HepG2 (cell line): ENCODE measurements around the gene TLR2. TPM values are rescaled to one million over a fixed set of nuclear protein-coding genes. Genes with fewer than 3 reads are reported as not detected.

ENCODE experiments used
- BHLHE40 ChIP-seq: IDR thresholded peaks from 2 replicates; pipeline ENCODE4 v1.6.1; 2011; ENCODE audit warnings: low read length, improper control_type of control experiment
- CBX5 ChIP-seq: sonication (generic); formaldehyde crosslinking; IDR thresholded peaks from 2 replicates; pipeline ENCODE4 v1.4.0; 2020; ENCODE audit warnings: missing genetic modification reagents, borderline replicate concordance
- FIP1L1 ChIP-seq: fragments of 200-400 bp; formaldehyde crosslinking; IDR thresholded peaks from 2 replicates; pipeline ENCODE4 v1.6.1; 2018; ENCODE audit warnings: low read depth, mild to moderate bottlenecking, low read length, moderate library complexity, borderline replicate concordance; ENCODE audit not compliant: insufficient read depth
- HNRNPH1 ChIP-seq: fragments of 200-400 bp; formaldehyde crosslinking; optimal IDR thresholded peaks from 2 replicates; pipeline ENCODE3; 2017; ENCODE audit warnings: mild to moderate bottlenecking, low read depth, low read length
- KDM6A ChIP-seq: IDR thresholded peaks from 2 replicates; pipeline ENCODE4 v1.6.1; 2016; ENCODE audit warnings: low read depth
- MAX ChIP-seq: IDR thresholded peaks from 2 replicates; pipeline ENCODE4 v1.6.1; 2012; ENCODE audit warnings: inconsistent platforms
- MEIS1 ChIP-seq: sonication (generic); formaldehyde crosslinking; IDR thresholded peaks from 2 replicates; pipeline ENCODE4 v1.9.0; 2021; ENCODE audit warnings: mild to moderate bottlenecking, missing genetic modification reagents, moderate library complexity, borderline replicate concordance
- MXI1 ChIP-seq: IDR thresholded peaks from 3 replicates; pipeline ENCODE4 v1.6.1; 2012; ENCODE audit warnings: low read depth, low read length, inconsistent platforms, borderline replicate concordance
- NCOR1 ChIP-seq: fragments of 200-600 bp; sonication (generic); IDR thresholded peaks from 2 replicates; pipeline ENCODE4 v1.7.0; 2017; ENCODE audit warnings: antibody characterized with exemption, low read length, borderline replicate concordance
- SALL1 ChIP-seq: sonication (generic); formaldehyde crosslinking; IDR thresholded peaks from 2 replicates; pipeline ENCODE4 v1.8.0; 2022; ENCODE audit warnings: mild to moderate bottlenecking, missing genetic modification reagents
- SAP130 ChIP-seq: IDR thresholded peaks from 2 replicates; pipeline ENCODE4 v1.6.1; 2016; ENCODE audit warnings: low read depth
- SP5 ChIP-seq: IDR thresholded peaks from 2 replicates; pipeline ENCODE4 v1.6.1; 2016; ENCODE audit warnings: low read depth, borderline replicate concordance
- XBP1 ChIP-seq: sonication (generic); formaldehyde crosslinking; IDR thresholded peaks from 2 replicates; pipeline ENCODE4 v1.5.0; 2020; ENCODE audit warnings: missing genetic modification reagents
- ZBTB3 ChIP-seq: sonication (generic); formaldehyde crosslinking; IDR thresholded peaks from 2 replicates; pipeline ENCODE4 v1.4.0; 2020; ENCODE audit warnings: low read depth, mild to moderate bottlenecking, moderate library complexity, missing genetic modification reagents, borderline replicate concordance
- ZFP82 ChIP-seq: sonication (generic); formaldehyde crosslinking; IDR thresholded peaks from 2 replicates; pipeline ENCODE4 v1.5.1; 2020; ENCODE audit warnings: mild to moderate bottlenecking, missing genetic modification reagents, borderline replicate concordance
- ZNF3 ChIP-seq: IDR thresholded peaks from 2 replicates; pipeline ENCODE4 v1.7.0; 2017; ENCODE audit warnings: inconsistent platforms
- ZNF367 ChIP-seq: sonication (generic); formaldehyde crosslinking; IDR thresholded peaks from 2 replicates; pipeline ENCODE4 v1.4.0; 2020; ENCODE audit warnings: missing genetic modification reagents, borderline replicate concordance
- ZNF569 ChIP-seq: sonication (generic); formaldehyde crosslinking; IDR thresholded peaks from 2 replicates; pipeline ENCODE4 v1.5.0; 2020; ENCODE audit warnings: mild to moderate bottlenecking, missing genetic modification reagents, moderate library complexity, borderline replicate concordance
- ZNF605 ChIP-seq: sonication (generic); formaldehyde crosslinking; IDR thresholded peaks from 2 replicates; pipeline ENCODE4 v1.8.0; 2022; ENCODE audit warnings: mild to moderate bottlenecking, missing genetic modification reagents
- ZNF687 ChIP-seq: sonication (generic); formaldehyde crosslinking; IDR thresholded peaks from 2 replicates; pipeline ENCODE4 v1.5.1; 2020; ENCODE audit warnings: mild to moderate bottlenecking, missing genetic modification reagents, moderate library complexity
- polyA plus RNA-seq, 8 experiments: library from polyadenylated mRNA; depleted of rRNA in 3 of 8; stranded (reverse) in 7 of 8; unstranded in 1 of 8; fragments of >200 nt; fragmentation: Illumina TruSeq in 4 of 8; extraction: Trizol in 4 of 8; gene quantifications; 2 replicates each; pipeline versions ENCODE4 v1.2.1 to v1.2.3, GENCODE V29; 2011 to 2016; ENCODE audit warnings: low read depth in 4 of 8, missing spikeins in 1 of 8, mixed read lengths in 1 of 8; ENCODE audit not compliant: insufficient read depth in 1 of 8
- total RNA-seq, 5 experiments: library from RNA; depleted of rRNA; stranded (reverse); fragments of >200 nt; fragmentation: Illumina TruSeq; extraction: Trizol; gene quantifications; 2 replicates each; pipeline ENCODE4 v1.2.3, GENCODE V29; 2016; ENCODE audit warnings: low read depth in 1 of 5
- TF ChIP-seq, protein P1 (sequence below), 2 experiments: sonication (generic) in 1 of 2; formaldehyde crosslinking in 1 of 2; IDR thresholded peaks; 2 replicates each; pipeline versions ENCODE4 v1.5.1 to v1.6.1; 2011 to 2020; ENCODE audit warnings: borderline replicate concordance in 1 of 2, low read depth in 1 of 2, low read length in 1 of 2, mild to moderate bottlenecking in 1 of 2, missing genetic modification reagents in 1 of 2, moderate library complexity in 1 of 2
- TF ChIP-seq, protein P2 (sequence below): IDR thresholded peaks from 2 replicates; pipeline ENCODE4 v1.6.1; 2016

TLR2 gene
- total and polyA plus RNA-seq, 2 of the 13 experiments (the other 11 are each of a cell fraction or from before 2014, with no cell fraction given): 0.63 to 0.73 TPM

GRCh38 chr4:153639833-153640802, 44.0 kb upstream of the TLR2 start (continued):
- TF ChIP-seq ZNF605 (CRISPR knock-in tag) (0 out of 2 replicates have a peak, but pooled peaks have one; percentile 47), ZFP82 (CRISPR knock-in tag) (no peak), ZNF687 (CRISPR knock-in tag) (peak; percentile 84), MAX (peak; percentile 89), CBX5 (CRISPR knock-in tag) (no peak), MXI1 (no peak), SAP130 (CRISPR knock-in tag) (peak; percentile 44; the same call in 1 of the 2 replicates), MEIS1 (CRISPR knock-in tag) (no peak), NCOR1 (no peak), XBP1 (CRISPR knock-in tag) (no peak), ZNF3 (CRISPR knock-in tag) (no peak), ZNF367 (CRISPR knock-in tag) (no peak), BHLHE40 (peak; percentile 61; the same call in 1 of the 2 replicates), SP5 (CRISPR knock-in tag) (peak; percentile 37), ZBTB3 (CRISPR knock-in tag) (no peak), KDM6A (no peak), SALL1 (CRISPR knock-in tag) (peak; percentile 49; the same call in 1 of the 2 replicates), HNRNPH1 (no peak), FIP1L1 (no peak), ZNF569 (CRISPR knock-in tag) (no peak)
- TF ChIP-seq, protein P1, sequence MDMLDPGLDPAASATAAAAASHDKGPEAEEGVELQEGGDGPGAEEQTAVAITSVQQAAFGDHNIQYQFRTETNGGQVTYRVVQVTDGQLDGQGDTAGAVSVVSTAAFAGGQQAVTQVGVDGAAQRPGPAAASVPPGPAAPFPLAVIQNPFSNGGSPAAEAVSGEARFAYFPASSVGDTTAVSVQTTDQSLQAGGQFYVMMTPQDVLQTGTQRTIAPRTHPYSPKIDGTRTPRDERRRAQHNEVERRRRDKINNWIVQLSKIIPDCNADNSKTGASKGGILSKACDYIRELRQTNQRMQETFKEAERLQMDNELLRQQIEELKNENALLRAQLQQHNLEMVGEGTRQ (IDR thresholded peaks at IDR 0.05; ENCODE audit: low read depth, low read length): peak; percentile 89
- TF ChIP-seq, protein P1 (CRISPR knock-in tag; IDR thresholded peaks at IDR 0.05; ENCODE audit: borderline replicate concordance): peak; percentile 84; the same call in 1 of the 2 replicates
- TF ChIP-seq, protein P2, sequence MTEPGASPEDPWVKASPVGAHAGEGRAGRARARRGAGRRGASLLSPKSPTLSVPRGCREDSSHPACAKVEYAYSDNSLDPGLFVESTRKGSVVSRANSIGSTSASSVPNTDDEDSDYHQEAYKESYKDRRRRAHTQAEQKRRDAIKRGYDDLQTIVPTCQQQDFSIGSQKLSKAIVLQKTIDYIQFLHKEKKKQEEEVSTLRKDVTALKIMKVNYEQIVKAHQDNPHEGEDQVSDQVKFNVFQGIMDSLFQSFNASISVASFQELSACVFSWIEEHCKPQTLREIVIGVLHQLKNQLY (CRISPR knock-in tag): peak; percentile 46; the same call in 1 of the 2 replicates
